HG03460 (cell line): ENCODE measurements around the gene COBL.

Experiments
- ATAC-seq: cut with Tn5 transposase; IDR thresholded peaks from one replicate; pipeline ENCODE4 v1.9.1; 2021; ENCODE audit not compliant: unreplicated experiment

COBL gene

DNA sequence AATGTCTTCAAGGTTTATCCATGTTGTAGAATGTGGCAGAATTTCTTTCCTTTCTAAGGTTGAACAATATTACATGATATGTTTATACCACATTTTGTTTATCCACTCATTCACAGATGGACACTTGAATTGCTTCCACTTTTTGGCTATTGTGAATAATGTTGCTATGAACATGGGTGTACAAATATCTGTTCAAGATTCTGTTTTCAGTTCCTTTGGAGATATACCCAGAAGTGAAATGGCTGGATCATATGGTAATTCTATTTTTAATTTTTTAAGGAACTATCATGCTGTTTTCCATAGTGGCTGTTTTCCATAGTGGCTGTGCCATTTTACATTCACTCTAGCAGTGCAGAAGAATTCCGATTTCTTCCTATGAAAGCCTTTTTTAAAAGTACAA is 339.2 kb downstream of the COBL start:
- ATAC-seq = no peak

DNA sequence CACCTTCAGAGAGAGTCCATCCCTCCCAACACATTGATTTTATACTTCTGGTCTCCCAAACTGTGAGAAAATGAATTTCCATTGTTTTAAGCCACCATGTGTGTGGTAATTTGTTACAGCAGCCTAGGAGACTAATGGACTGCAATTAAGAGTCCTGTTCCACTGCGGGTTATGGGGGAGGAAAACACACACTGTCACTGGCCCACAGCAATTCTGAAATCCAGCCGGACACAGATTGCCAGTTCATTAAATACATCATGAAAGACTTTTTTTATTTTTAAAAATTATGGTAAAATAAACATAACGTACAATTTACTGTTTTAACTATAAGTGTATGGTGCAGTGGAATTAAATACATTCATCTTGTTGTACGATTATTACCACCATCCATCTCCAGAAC is 340.5 kb downstream of the COBL start:
- ATAC-seq = no peak

DNA sequence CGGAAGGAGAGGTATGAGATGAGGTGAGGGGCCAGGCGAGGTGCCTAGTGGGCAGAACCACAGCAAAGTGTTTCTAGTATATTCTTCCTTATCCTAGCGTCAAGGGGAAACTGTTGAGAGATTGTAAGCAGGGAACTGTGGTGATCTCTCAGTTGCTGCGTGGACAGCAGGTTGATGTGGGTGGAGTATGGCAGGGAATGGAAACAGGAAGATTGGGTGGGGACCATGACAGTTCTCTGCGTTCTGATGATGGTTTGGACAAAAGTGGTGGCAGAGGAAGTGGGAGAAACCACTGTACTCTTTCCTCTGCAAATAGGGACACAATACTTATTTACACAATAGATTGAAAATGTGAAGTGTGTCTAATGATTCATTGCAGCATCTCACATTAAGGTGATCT is 342.4 kb downstream of the COBL start:
- no peak for ATAC-seq

DNA sequence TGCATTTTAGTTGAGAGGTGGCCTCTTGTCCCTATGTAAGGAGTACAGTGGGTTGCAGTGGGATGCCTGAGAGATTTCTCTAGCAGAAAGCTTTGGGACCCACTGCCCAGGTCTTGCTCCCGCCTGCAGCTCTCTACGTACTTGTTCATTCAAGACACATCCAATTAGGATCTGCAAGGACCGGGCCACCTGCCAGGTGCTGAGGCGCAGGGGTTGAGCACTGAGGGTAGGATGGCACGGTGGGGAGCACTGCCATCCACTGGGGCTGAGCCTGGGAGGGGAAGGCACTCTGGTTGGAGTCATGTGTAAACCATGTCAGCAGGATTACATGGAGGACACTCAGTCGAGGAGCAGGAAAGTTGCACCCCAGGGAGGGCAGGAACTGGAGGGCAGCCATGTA is 342.8 kb downstream of the COBL start:
- ATAC-seq = no peak

DNA sequence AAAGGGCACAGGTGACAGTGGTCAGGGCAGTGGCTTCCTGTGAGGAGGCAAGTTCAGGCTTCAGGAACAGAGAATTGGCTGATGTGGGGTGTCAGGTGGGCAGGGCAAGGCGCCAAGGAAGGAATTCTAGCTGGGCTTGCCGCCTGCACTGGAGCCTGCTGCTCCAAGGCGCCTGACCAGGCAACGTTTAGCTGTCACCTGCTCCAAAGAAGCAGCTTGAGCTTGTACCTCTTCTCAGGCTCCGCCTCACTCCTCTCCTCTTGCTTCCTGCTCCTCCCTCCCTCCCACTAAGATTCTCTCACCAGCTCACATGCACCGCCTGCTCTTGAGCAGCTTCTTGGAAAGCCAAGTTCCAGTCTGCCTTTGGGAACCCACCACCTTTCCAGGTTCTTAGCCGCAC is 346.5 kb downstream of the COBL start:
- no peak for ATAC-seq
